SK-N-SH (cell line): ENCODE data around the gene SFT2D1. TPM values are rescaled to one million over a fixed set of nuclear protein-coding genes. Genes with fewer than 3 reads are reported as not detected.

Source experiments
- CTCF ChIA-PET: fragments of 300-600, 350-600 bp; formaldehyde crosslinking; extraction: SDS; loops from one replicate; lab custom pipeline; 2021; lab: Yijun Ruan, JAX
- POLR2A ChIA-PET: fragments of 350-600 bp; sonication (Branson Sonifier 250); formaldehyde crosslinking; extraction: SDS; loops from one replicate; lab custom pipeline; 2020; ENCODE audit warnings: antibody characterized with exemption, inconsistent platforms; lab: Yijun Ruan, JAX
- DNase-seq: peaks from one replicate; pipeline ENCODE4 v3.0.0; 2012
- H2AFZ ChIP-seq: fragments of 200-600 bp; sonication (generic); 2 replicates; pipeline ENCODE4 v1.8.1; 2016; ENCODE audit warnings: antibody characterized with exemption, mild to moderate bottlenecking, low read depth
- H3F3A ChIP-seq: fragments of 200-600 bp; sonication (generic); replicated peaks from 2 replicates; pipeline ENCODE3; 2016; ENCODE audit warnings: antibody characterized with exemption, mild to moderate bottlenecking; ENCODE audit not compliant: insufficient read depth
- H3K27ac ChIP-seq, 2 experiments: fragments of 200-500 bp in 1 of 2; fragments of 200-600 bp in 1 of 2; sonication (Bioruptor generic) in 1 of 2; sonication (generic), shearing (Covaris generic) in 1 of 2; 2 replicates each; pipeline versions ENCODE4 v1.5.1 to v1.6.1; 2014 to 2016; ENCODE audit warnings: low read depth in 2 of 2, inconsistent platforms in 1 of 2, low read length in 1 of 2, mild to moderate bottlenecking in 1 of 2, mixed read lengths in 1 of 2
- H3K27me3 ChIP-seq: fragments of 200-600 bp; sonication (generic), shearing (Covaris generic); 2 replicates; pipeline ENCODE4 v1.6.1; 2016; ENCODE audit warnings: mixed run types; ENCODE audit not compliant: insufficient read depth
- H3K36me3 ChIP-seq, 2 experiments: fragments of 200-500 bp in 1 of 2; fragments of 200-600 bp in 1 of 2; sonication (Bioruptor generic) in 1 of 2; sonication (generic) in 1 of 2; replicated peaks in 1 of 2; 2 replicates each; pipeline versions ENCODE3 to v1.5.1; 2014 to 2016; ENCODE audit warnings: low read length in 1 of 2, mild to moderate bottlenecking in 1 of 2; ENCODE audit not compliant: insufficient read depth in 2 of 2, control insufficient read depth in 1 of 2
- H3K4me1 ChIP-seq, 2 experiments: fragments of 200-500 bp in 1 of 2; fragments of 200-600 bp in 1 of 2; sonication (Bioruptor generic) in 1 of 2; sonication (generic), shearing (Covaris generic) in 1 of 2; 2 replicates each; pipeline versions ENCODE4 v1.5.1 to v1.6.1; 2014 to 2016; ENCODE audit warnings: low read depth in 1 of 2, low read length in 1 of 2, mixed run types in 1 of 2; ENCODE audit not compliant: insufficient read depth in 2 of 2, control insufficient read depth in 1 of 2
- H3K4me2 ChIP-seq: fragments of 200-600 bp; sonication (generic), shearing (Covaris generic); 2 replicates; pipeline ENCODE4 v1.6.1; 2017; ENCODE audit warnings: mixed run types
- H3K4me3 ChIP-seq, 2 experiments: fragments of 200-500 bp in 1 of 2; fragments of 200-600 bp in 1 of 2; sonication (Bioruptor generic) in 1 of 2; sonication (generic), shearing (Covaris generic) in 1 of 2; 2 replicates each; pipeline versions ENCODE4 v1.5.1 to v1.8.1; 2014 to 2016; ENCODE audit warnings: low read depth in 2 of 2, inconsistent platforms in 1 of 2, low read length in 1 of 2, mild to moderate bottlenecking in 1 of 2, mixed read lengths in 1 of 2, moderate library complexity in 1 of 2
- H3K79me2 ChIP-seq: fragments of 200-600 bp; sonication (generic); 2 replicates; pipeline ENCODE4 v1.8.1; 2017; ENCODE audit warnings: mild to moderate bottlenecking; ENCODE audit not compliant: insufficient read depth
- H3K9ac ChIP-seq: fragments of 200-600 bp; sonication (generic); 2 replicates; pipeline ENCODE4 v1.6.1; 2017; ENCODE audit warnings: mixed run types
- H3K9me2 ChIP-seq: fragments of 200-600 bp; sonication (generic); 2 replicates; pipeline ENCODE4 v1.6.1; 2017; ENCODE audit warnings: mixed run types
- H3K9me3 ChIP-seq: fragments of 200-600 bp; sonication (generic); 2 replicates; pipeline ENCODE4 v1.6.1; 2017; ENCODE audit warnings: mixed run types, mild to moderate bottlenecking, moderate library complexity
- H4K20me1 ChIP-seq: fragments of 200-600 bp; sonication (generic); 2 replicates; pipeline ENCODE4 v1.6.1; 2017; ENCODE audit warnings: mild to moderate bottlenecking, mixed run types; ENCODE audit not compliant: insufficient read depth
- EZH2phosphoT487 ChIP-seq: fragments of 200-600 bp; sonication (generic); IDR thresholded peaks from 2 replicates; pipeline ENCODE4 v1.6.1; 2017; ENCODE audit warnings: low read depth, mixed run types, mild to moderate bottlenecking, antibody characterized with exemption, moderate library complexity, borderline replicate concordance
- FOXM1 ChIP-seq: IDR thresholded peaks from 2 replicates; pipeline ENCODE4 v1.4.0; 2012; ENCODE audit warnings: low read depth, mild to moderate bottlenecking
- GATA2 ChIP-seq: sonication (generic); formaldehyde crosslinking; IDR thresholded peaks from 2 replicates; pipeline ENCODE4 v1.5.0; 2020; ENCODE audit warnings: mild to moderate bottlenecking, missing genetic modification reagents
- MEF2A ChIP-seq: IDR thresholded peaks from 2 replicates; pipeline ENCODE4 v1.4.0; 2012; ENCODE audit warnings: low read depth, borderline replicate concordance
- RAD21 ChIP-seq: IDR thresholded peaks from 2 replicates; pipeline ENCODE4 v1.6.1; 2012; ENCODE audit warnings: mild to moderate bottlenecking, low read length
- RFX5 ChIP-seq: IDR thresholded peaks from 2 replicates; pipeline ENCODE4 v1.6.1; 2012; ENCODE audit warnings: mild to moderate bottlenecking, improper control_type of control experiment, low read length
- SMC3 ChIP-seq: IDR thresholded peaks from 2 replicates; pipeline ENCODE4 v1.6.1; 2012; ENCODE audit warnings: low read depth, low read length, improper control_type of control experiment
- TEAD4 ChIP-seq: IDR thresholded peaks from 2 replicates; pipeline ENCODE4 v1.4.0; 2012; ENCODE audit warnings: mild to moderate bottlenecking, borderline replicate concordance; ENCODE audit not compliant: insufficient read depth
- WGBS: methylation state at CpG from one replicate; pipeline ENCODE4 v1.1.6; 2017; ENCODE audit warnings: low lambda C conversion rate; 5-methylcytosine and 5-hydroxymethylcytosine counted together
- polyA plus RNA-seq, 3 experiments: library from polyadenylated mRNA; depleted of rRNA; stranded (reverse); fragments of >200 nt; gene quantifications; 2 replicates each; pipeline ENCODE4 v1.2.3, GENCODE V29; 2012
- TF ChIP-seq, protein P1 (sequence below): IDR thresholded peaks from 2 replicates; pipeline ENCODE4; 2012
- TF ChIP-seq, protein P2 (sequence below): fragments of 150-350 bp; IDR thresholded peaks from 2 replicates; pipeline ENCODE4 v1.6.1; 2016; ENCODE audit warnings: mild to moderate bottlenecking, low read depth, low read length
- TF ChIP-seq, protein P3 (sequence below): fragments of 150-350 bp; IDR thresholded peaks from 2 replicates; pipeline ENCODE4 v1.6.1; 2017; ENCODE audit warnings: antibody characterized with exemption, low read length, low read depth, borderline replicate concordance
- TF ChIP-seq, protein P4 (sequence below): IDR thresholded peaks from 2 replicates; pipeline ENCODE4 v1.6.1; 2012; ENCODE audit warnings: mild to moderate bottlenecking, low read depth, low read length, moderate library complexity

The SFT2D1 gene
- polyA plus RNA-seq, 1 of the 3 experiments (the other 2 are of a cell fraction): 131 TPM

DNA sequence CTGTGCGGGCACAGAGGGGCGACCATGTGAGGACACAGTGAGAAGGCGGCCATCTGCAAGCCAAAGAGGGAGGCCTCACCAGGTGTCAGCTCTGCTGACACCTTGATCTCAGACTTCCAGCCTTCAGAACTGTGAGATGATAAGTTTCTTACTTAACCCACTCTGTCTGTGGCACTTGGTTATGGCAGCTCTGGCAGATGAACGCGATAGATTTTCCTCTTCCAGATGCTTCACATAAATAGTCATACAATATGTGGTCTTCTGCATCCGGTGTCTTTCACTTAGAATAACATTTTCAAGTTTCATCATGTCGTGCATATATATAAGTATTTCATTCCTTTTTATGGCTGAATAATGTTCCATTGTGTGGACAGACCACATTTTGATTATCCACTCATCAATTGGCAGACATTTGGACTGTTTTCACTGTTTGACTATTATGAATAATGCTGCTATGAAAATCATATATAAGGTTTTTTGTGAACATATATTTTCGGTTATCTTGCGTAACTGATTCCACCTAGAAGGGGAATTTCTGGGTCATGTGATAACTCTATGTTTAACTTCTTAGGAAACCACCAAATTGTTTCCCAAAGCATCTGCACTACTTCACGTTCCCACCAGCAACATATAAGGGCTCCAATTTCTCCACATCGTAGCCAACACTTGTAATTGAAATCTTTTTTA lies 64.3 kb downstream of the SFT2D1 start:
- Histone ChIP-seq H3K79me2 (no peaks in the 10 kb centered on the region), H3K9me2 (no peaks in the 10 kb centered on the region), H3K9ac (no peak overlapping the region), H3K27ac (no peak overlapping the region), H3K4me2 (no peak overlapping the region), H3F3A (no peaks in the 10 kb centered on the region), H3K9me3 (no peaks in the 10 kb centered on the region), H4K20me1 (no peaks in the 10 kb centered on the region), H3K4me1 (no peaks in the 10 kb centered on the region; a peak in 1 of 4 replicates), H3K36me3 (no peaks in the 10 kb centered on the region), H3K27me3 (peaks cover 23% of the 10 kb centered on the region; the same call in 1 of the 2 replicates), H2AFZ (no peak overlapping the region), H3K4me3 (no peak overlapping the region)
- 58% methylated on average over 11 of the region's 11 CpGs for WGBS
- POLR2A ChIA-PET: no interaction called here
- no peak for DNase-seq
- CTCF ChIA-PET: interaction anchor here (1.2 to 4.6 kb wide), 5 partner anchors 9 to 124 kb away, joined by 3 to 42 read pairs (median 15); no protein-coding TSS in a partner anchor
- TF ChIP-seq, protein P1, sequence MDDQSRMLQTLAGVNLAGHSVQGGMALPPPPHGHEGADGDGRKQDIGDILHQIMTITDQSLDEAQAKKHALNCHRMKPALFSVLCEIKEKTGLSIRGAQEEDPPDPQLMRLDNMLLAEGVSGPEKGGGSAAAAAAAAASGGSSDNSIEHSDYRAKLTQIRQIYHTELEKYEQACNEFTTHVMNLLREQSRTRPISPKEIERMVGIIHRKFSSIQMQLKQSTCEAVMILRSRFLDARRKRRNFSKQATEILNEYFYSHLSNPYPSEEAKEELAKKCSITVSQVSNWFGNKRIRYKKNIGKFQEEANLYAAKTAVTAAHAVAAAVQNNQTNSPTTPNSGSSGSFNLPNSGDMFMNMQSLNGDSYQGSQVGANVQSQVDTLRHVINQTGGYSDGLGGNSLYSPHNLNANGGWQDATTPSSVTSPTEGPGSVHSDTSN: no peak
- TF ChIP-seq SMC3 (no peak), MEF2A (no peak), FOXM1 (no peak), EZH2phosphoT487 (no peak), RFX5 (no peak), RAD21 (no peak), GATA2 (CRISPR knock-in tag) (no peak), TEAD4 (no peak)
- TF ChIP-seq, protein P2, sequence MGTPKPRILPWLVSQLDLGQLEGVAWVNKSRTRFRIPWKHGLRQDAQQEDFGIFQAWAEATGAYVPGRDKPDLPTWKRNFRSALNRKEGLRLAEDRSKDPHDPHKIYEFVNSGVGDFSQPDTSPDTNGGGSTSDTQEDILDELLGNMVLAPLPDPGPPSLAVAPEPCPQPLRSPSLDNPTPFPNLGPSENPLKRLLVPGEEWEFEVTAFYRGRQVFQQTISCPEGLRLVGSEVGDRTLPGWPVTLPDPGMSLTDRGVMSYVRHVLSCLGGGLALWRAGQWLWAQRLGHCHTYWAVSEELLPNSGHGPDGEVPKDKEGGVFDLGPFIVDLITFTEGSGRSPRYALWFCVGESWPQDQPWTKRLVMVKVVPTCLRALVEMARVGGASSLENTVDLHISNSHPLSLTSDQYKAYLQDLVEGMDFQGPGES: no peak
- TF ChIP-seq, protein P3, sequence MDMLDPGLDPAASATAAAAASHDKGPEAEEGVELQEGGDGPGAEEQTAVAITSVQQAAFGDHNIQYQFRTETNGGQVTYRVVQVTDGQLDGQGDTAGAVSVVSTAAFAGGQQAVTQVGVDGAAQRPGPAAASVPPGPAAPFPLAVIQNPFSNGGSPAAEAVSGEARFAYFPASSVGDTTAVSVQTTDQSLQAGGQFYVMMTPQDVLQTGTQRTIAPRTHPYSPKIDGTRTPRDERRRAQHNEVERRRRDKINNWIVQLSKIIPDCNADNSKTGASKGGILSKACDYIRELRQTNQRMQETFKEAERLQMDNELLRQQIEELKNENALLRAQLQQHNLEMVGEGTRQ: no peak
- TF ChIP-seq, protein P4, sequence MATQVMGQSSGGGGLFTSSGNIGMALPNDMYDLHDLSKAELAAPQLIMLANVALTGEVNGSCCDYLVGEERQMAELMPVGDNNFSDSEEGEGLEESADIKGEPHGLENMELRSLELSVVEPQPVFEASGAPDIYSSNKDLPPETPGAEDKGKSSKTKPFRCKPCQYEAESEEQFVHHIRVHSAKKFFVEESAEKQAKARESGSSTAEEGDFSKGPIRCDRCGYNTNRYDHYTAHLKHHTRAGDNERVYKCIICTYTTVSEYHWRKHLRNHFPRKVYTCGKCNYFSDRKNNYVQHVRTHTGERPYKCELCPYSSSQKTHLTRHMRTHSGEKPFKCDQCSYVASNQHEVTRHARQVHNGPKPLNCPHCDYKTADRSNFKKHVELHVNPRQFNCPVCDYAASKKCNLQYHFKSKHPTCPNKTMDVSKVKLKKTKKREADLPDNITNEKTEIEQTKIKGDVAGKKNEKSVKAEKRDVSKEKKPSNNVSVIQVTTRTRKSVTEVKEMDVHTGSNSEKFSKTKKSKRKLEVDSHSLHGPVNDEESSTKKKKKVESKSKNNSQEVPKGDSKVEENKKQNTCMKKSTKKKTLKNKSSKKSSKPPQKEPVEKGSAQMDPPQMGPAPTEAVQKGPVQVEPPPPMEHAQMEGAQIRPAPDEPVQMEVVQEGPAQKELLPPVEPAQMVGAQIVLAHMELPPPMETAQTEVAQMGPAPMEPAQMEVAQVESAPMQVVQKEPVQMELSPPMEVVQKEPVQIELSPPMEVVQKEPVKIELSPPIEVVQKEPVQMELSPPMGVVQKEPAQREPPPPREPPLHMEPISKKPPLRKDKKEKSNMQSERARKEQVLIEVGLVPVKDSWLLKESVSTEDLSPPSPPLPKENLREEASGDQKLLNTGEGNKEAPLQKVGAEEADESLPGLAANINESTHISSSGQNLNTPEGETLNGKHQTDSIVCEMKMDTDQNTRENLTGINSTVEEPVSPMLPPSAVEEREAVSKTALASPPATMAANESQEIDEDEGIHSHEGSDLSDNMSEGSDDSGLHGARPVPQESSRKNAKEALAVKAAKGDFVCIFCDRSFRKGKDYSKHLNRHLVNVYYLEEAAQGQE: no peak
